GM08714 (cell line): ENCODE results near the gene AADACL3.
"Not testable (repeated sequence)": the region's sequence is repeated elsewhere in the genome, so short reads cannot be mapped to it uniquely, and the experiment has no call there.

Source experiments
- H3K4me3 ChIP-seq: fragments of 200-500 bp; sonication (Bioruptor generic); 2 replicates; pipeline ENCODE4 v1.5.1; 2014; ENCODE audit warnings: mild to moderate bottlenecking, low read length, inconsistent platforms
- ZNF274 ChIP-seq: IDR thresholded peaks from 2 replicates; pipeline ENCODE4 v1.6.1; 2012; ENCODE audit warnings: mild to moderate bottlenecking, low read depth, low read length

The AADACL3 gene

DNA sequence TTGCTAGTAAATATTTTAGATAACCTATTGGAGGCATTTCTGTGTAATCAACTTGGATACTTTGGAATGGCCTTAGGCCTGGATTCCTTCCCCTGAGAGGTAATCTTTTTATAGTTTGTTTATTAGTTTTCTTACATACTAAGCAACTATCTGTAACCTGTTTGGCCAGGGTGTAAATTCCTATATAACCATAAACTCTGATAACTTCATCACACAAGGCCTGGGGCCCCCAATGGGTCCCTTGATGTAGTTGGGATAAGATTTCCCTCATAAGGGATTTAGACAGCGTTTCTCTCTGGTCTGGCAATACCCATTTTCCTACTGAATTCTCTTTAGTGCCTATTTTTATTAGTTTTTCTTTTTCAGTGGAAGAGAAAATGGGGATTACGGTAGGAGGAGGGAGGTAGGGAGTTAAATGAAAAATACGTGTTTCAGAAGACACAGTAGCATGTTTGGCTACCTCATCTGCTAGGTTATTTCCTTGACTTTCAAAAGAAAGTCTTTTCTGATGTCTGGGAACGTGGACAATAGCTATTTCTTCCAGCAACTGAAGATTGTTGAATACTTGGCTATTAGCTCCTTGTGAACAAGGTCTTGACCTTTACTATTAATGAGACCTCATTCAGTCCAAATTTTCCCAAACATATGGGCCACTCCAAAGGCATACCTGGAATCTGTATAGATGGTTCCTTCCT, 7.4 kb upstream of the AADACL3 start:
- no peak overlapping the region for H3K4me3 ChIP-seq
- TF ChIP-seq ZNF274, result no peak

DNA sequence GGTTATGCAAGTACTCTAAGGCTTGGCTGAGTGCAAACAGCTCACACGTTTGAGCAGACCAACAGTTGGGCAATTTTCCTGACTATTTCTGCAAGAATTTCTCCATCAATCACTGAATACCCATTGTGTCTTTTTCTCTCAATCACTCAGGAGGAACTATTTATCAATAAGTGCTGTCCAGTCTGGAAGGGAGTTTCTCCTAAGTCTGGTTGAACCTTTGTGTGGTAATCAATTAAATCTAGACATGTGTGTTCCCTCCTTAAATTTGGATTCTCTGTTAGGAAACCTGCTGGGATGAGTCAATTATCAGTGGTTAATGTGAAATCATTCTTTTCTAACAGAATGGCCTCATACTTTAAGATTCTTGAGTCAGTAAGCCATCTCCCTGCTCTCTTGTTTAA, 6.8 kb upstream of the AADACL3 start:
- TF ChIP-seq ZNF274, result no peak
- H3K4me3 ChIP-seq, result no peak overlapping the region

DNA sequence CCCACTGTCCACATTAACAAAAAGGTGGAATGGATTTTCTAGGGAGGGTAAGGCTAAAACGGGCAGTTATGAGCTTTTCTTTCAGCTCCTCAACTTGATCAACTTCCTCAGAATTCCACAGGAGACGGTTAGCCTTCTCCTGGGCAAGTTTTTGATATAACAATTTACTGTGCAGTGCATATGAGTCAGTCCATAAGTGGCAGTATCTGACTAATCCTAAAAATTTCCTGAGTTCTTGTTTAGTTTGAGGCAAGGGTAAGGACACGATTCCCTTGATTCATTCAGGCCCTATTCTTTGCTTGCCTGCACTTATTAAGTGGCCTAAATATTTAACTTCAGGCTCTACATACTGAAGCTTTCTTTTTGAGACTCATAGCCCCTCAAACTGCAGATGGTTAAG, 6.2 kb upstream of the AADACL3 start:
- no peak overlapping the region for H3K4me3 ChIP-seq
- no peak for TF ChIP-seq ZNF274

DNA sequence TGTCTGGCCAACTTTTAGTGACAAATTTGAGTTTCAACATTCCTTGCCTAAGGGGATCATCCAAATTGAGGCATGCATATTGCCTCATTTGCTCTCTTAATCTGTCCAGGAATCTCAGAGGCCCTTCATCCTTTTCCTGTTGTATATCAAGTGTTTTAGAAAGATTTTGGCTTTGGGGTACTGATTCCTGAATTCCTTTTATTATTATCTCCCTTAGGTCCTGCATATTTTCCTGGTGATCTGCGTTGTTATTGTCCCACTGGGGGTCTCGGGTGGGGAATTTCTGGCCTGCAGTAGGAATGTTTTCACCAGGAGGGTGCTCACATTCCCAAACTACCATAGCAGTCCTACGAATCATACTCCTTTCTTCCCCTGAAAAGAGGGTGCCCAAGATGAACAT, 4.4 kb upstream of the AADACL3 start:
- no peak for TF ChIP-seq ZNF274
- H3K4me3 ChIP-seq, result no peak overlapping the region

DNA sequence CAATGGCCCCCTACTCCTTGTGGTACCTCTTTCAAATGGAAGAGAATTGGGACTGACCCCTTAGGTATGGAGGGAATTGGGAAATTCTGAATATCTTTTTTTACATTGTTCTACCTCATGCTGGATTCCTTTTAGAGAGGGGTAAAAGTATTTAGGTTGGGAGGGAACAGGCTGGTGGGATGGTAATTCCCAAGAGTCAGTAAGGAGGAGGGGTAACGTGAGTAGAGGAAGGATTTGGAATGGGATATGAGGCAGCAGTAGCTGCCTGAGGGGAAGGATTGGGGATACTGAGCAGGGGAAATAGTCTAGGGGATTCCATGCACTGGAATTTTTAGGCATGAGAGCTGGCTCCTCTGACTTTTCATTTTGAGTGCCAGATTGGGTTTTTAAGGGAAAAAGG, 3.8 kb upstream of the AADACL3 start:
- no peak overlapping the region for H3K4me3 ChIP-seq
- TF ChIP-seq ZNF274, result no peak

DNA sequence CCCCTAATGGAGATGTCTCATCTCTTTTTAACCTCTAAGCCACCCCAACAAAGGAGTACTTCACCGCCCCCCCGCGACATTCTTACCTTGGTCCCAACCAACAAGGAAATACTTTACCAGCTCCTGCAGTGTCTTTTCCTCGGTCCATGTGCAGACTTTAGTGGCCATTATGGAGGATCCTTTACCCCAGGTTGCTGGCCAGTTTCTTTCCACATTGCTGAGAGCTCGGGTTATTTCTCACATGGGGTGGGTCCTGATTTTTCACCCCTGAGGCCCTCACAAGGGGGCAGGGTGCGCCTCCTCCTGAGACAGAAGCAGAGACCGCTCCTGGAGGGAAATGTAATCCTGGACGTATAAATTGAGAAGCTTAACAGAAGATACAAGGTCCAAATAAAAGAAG, 3.0 kb upstream of the AADACL3 start:
- TF ChIP-seq ZNF274, result no peak
- no peak overlapping the region for H3K4me3 ChIP-seq

DNA sequence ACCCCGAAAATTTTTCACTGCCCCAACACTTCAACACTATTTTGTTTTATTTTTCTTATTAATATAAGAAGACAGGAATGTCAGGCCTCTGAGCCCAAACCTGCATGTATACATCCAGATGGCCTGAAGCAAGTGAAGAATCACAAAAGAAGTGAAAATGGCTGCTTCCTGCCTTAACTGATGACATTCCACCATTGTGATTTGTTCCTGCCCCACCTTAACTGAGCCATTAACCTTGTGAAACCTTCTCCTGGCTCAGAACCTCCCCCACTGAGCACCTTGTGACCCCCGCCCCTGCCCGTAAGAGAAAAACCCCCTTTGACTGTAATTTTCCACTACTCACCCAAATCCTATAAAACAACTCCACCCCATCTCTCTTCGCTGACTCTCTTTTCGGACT, 2.3 kb upstream of the AADACL3 start:
- H3K4me3 ChIP-seq, result not testable (repeated sequence)

DNA sequence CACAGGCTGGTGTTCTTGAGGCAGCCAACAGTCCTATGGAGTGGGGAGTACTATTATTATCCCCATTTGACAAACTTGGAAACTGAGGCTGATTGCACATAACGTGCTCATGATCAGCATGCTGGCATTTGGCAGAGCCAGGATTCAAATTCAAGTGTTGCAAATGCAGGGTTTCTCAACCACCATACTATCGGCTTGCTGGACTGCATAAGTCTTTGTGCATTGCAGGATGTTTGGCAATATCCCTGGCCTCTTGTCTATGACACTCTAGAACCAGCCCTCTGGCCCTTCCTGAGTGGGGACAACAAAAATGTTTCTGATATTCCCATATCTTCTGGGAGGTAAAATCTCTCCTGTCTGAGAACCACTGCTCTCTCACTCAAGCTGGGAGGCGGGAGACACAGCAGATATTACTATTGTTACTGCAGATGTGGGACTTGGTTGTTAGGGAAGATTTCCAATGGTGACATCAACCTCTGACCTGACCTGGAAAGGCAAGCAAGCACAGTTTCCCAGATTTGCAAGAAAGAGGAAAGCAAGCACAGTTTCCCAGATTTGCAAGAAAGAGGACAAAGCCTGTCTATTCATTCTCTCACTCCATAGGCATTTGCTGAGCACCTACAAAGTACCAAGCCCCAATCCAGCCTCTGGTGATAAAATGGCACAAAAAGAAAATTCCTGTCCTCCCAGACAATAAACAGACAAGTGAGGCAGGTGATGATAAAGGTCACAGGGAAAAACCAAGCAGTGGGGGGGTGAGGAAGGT, 1.0 kb upstream of the AADACL3 start:
- H3K4me3 ChIP-seq, result no peak overlapping the region
- no peak for TF ChIP-seq ZNF274

DNA sequence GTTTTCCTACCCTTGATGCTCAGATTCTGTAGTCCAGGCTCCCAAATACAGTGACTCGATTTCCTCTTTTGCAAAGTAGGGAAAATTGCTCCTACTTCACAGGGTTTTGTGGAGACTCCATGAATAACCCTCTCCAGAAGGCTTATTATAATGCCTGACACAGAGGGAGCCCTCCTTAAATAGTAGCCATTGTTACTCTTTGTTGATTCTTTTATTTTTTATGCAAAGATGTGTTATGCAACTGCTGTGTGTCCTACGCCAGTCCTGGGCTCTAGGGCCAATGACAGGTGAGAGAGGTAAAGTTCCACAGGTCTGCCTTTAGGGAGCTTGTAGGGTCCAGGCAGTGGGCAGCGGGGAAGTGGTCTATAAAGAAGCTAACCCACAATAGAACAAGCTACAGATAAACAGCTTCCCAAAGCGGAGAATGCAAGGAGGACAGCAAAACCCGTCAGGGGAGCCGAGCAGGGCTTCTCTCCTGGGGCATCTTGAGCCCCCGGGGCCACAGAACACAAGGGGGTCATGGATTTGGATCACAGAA, 1.5 kb downstream of the AADACL3 start:
- TF ChIP-seq ZNF274, result no peak
- no peak overlapping the region for H3K4me3 ChIP-seq

DNA sequence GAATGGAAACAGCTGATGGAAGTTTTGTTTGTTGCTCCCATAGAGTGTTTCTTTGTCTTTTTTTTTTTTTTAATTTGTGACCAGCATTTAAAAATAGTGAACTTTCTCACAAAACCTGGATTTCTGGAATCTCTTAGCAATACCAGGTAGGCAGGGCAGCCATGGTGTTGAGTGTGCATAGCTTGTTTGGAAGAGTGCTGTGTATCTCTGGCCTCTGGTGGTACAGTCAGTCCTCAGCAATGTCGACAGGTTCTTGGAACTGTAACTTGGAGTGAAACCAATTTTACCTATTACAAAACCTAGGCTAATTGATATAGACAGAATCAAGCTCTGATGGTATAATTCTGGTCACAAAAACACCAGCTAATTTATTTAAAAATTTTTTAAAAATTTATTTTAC, 6.7 kb downstream of the AADACL3 start:
- no peak for TF ChIP-seq ZNF274
- H3K4me3 ChIP-seq, result no peak overlapping the region

DNA sequence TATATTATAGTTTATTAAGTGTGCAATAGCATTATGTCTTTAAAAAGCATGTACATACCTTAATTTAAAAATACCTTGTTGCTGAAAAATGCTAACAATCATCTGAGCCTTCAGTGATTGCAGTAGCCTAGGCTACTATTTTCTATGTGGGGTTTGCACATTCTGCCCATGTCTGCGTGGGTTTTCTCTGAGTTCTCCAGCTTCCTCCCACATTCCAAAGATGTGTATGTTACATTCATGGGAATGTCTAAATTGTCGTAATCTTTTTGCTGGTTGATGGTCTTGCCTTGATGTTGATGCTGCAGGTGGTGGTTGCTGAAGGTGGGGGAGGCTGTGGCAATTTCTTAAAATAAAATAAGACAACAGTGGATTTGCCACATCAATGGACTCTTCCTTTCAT, 12.5 kb downstream of the AADACL3 start:
- TF ChIP-seq ZNF274, result no peak

DNA sequence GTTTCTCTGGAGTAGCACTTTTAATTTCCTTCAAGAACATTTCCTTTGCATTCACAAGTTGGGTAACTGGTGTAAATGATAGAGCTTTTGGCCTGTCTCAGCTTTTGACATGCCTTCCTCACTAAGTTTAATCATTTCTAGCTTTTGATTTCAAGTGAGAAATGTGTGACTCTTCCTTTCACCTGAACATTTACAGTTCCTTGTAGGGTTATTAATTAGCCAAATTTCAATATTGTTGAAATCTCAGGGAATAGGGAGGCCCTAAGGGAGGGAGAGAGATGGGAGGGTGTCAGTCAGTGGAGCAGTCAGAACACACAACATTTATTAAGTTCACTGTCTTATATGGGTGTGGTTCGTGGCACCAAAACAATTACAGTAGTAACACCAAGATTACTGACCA, 14.2 kb downstream of the AADACL3 start:
- TF ChIP-seq ZNF274, result no peak
- no peak overlapping the region for H3K4me3 ChIP-seq

More for the DNA sequence above, 12.5 kb downstream of the AADACL3 start:
- H3K4me3 ChIP-seq, result no peak overlapping the region

DNA sequence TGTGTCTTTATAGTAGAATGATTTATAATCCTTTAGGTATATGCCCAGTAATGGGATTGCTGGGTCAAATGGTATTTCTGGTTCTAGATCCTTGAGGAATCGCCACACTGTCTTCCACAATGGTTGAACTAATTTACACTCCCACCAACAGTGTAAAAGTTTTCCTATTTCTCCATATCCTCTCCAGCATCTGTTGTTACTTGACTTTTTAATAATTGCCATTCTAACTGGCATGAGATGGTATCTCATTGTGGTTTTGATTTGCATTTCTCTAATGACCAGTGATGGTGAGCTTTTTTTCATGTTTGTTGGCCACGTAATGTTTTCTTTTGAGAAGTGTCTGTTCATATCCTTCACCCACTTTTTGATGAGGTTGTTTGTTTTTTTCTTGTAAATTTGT, 15.2 kb downstream of the AADACL3 start:
- H3K4me3 ChIP-seq, result not testable (repeated sequence)

DNA sequence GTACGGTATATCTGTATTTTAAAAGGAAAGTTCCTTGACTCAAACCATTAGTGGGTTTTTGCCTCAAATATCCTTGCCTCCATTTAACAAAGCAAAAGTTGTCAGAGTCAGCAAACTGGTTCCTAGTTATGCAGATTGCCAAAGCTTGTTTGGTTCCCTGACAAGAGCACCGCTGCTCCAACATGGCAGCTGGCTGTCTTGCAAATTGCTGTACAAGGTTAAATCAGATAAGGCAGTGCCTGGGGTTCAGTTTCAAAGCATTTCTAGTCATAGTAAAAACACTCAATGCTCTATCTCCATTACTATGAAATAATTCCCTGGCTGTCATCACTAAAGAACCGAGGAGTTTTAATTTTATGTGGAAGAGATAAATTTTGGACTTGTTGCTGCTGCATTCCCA, 18.7 kb downstream of the AADACL3 start:
- no peak for TF ChIP-seq ZNF274
- H3K4me3 ChIP-seq, result no peak overlapping the region

DNA sequence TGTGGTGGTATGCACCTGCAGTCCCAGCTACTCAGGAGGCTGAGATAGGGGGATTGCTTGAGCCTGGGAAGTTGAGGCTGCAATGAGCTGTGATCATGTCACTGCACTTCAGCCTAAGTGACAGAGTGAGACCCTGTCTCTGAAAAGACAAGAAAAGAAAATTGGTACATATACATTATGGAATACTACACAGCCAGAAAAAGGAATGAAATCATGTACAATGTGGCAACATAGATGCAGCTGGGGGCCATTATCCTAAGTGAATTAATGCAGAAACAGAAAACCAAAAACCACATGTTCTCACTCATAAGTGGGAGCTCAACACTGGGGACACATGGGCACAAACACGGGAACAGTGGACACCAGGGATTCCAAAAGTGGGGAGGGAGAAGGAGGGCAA, 23.0 kb downstream of the AADACL3 start:
- no peak for TF ChIP-seq ZNF274
- no peak overlapping the region for H3K4me3 ChIP-seq

DNA sequence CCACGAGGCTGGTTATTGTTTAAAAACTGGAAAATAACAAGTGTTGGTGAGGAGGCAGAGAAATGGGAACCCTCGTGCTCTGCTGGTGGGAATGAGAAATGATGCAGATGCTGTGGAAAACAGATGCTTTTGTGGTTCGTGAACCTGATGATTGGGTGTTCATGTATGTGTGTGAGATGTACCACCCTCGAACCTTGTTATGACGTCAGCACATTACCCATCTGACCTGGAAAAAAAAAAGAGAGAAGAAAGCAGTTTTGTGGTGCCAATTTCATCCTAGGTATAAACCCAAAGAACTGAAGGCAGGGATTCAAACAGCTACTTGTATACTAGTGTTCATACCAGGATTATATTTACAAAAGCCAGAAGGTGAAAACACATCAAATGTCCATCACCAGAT, 23.7 kb downstream of the AADACL3 start:
- TF ChIP-seq ZNF274, result no peak
- H3K4me3 ChIP-seq, result no peak overlapping the region

DNA sequence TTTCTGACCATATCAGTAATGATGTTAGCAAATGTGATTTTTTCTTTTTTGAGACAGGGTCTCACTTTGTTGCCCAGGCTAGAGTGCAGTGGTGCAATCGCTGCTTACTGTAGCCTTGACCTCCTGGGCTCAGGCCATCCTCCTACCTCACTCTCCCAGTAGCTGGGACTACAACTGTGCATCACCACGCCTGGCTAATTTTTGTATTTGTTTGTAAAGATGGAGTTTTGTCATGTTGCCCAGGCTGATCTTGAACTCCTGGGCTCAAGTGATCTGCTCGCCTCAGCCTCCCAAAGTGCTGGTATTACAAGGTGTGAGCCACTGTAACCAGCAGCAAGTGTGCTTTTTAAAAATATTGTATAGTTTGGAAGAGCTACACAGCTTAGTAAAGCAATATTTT, 26.0 kb downstream of the AADACL3 start:
- no peak for TF ChIP-seq ZNF274
- H3K4me3 ChIP-seq, result no peak overlapping the region
